SH-SY5Y (cell line): ENCODE data around the gene ZNF598.

Experiments
- GATA2 ChIP-seq: IDR thresholded peaks from 2 replicates; pipeline ENCODE4 v1.6.1; 2011; ENCODE audit warnings: mild to moderate bottlenecking, low read depth, low read length
- GATA3 ChIP-seq: IDR thresholded peaks from 2 replicates; pipeline ENCODE4 v1.6.1; 2011; ENCODE audit warnings: low read depth, mild to moderate bottlenecking, low read length, moderate library complexity

Gene ZNF598

GRCh38 chr16:2044541-2044940 is 34.9 kb upstream of the ZNF598 start:
- no peak for TF ChIP-seq GATA3

- TF ChIP-seq GATA2, result no peak
- TF ChIP-seq GATA3, result no peak
Measured at GRCh38 chr16:2043667-2044451, 34.2 kb upstream of the ZNF598 start.

DNA sequence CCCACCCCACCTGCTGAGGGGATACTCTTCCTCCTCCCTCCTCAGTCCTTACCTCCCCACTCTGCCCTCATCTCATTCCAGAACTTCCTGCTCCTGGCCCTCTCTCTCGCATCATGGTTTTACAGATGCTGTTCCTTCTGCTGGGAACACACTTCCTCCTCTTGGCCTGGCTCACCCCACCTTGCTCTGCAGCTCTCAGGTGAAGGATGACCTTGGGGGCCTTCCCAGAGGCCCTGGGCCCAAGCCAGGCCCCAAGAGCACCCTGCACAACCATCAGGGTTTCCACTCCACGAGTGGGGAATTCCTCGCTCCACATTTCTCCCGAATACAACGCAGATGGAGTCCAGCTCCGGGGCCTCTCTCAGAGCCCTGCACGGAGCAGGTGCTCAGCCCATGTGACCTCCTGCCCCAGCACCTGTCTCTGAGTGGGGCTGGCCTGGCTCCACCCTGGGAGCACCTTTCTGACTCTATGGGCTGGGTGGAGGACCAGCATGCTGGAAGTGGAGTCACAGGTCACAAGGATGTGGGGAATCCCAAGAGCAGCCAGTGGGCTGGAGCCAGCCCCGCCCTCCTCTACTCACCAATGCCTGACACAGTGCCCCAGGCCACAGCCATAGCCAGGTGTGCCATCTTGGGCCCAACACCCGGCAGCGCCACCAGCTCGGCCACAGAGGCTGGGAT is 33.5 kb upstream of the ZNF598 start:
- no peak for TF ChIP-seq GATA3

GRCh38 chr16:2042171-2042985 is 32.8 kb upstream of the ZNF598 start:
- no peak for TF ChIP-seq GATA3
- no peak for TF ChIP-seq GATA2

- TF ChIP-seq GATA2 (no peak), GATA3 (no peak)
Measured at GRCh38 chr16:2040787-2041522, 31.3 kb upstream of the ZNF598 start.

GRCh38 chr16:2040041-2040786 is 30.6 kb upstream of the ZNF598 start:
- TF ChIP-seq GATA3, result no peak
- no peak for TF ChIP-seq GATA2

DNA sequence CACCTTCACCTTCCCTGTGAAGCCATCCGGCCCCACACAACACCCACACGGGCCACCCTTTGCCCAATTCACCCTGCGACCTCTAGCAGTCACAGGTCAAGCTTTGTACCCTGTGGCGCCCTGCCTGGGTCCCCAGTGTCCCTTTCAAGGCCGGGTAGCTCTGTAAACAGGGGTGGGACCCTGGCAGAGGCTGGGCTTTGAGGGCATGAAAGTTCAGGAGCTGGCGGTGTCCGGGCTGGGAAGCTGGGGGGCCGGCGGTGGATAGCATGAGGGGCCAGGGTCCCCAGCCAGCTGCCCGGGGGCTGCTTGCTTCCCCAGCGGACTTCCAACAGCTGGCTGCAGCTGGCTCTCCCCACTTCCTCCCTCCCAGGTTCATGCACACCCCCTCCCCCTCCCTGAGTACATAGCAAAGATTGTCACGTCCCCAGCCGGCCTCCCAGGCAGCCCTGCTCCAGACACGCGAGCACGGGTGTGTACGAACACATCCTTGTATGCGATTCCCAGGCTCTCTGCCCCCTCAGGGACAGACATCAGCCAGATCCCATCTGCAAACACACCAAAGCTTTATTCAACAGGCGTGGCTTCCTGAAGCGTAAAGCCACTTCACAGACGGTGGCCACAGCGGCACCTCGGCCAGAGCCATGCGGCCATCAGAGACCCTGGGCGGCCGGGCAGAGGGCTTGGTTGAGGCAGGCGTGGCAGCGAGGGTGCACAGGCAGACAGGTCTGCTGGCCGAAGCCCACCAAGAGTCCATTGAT is 29.8 kb upstream of the ZNF598 start:
- peak; percentile 26; the same call in 1 of the 2 replicates for TF ChIP-seq GATA2
- TF ChIP-seq GATA3, result no peak

GRCh38 chr16:2038382-2039231 is 29.0 kb upstream of the ZNF598 start:
- no peak for TF ChIP-seq GATA2
- no peak for TF ChIP-seq GATA3

DNA sequence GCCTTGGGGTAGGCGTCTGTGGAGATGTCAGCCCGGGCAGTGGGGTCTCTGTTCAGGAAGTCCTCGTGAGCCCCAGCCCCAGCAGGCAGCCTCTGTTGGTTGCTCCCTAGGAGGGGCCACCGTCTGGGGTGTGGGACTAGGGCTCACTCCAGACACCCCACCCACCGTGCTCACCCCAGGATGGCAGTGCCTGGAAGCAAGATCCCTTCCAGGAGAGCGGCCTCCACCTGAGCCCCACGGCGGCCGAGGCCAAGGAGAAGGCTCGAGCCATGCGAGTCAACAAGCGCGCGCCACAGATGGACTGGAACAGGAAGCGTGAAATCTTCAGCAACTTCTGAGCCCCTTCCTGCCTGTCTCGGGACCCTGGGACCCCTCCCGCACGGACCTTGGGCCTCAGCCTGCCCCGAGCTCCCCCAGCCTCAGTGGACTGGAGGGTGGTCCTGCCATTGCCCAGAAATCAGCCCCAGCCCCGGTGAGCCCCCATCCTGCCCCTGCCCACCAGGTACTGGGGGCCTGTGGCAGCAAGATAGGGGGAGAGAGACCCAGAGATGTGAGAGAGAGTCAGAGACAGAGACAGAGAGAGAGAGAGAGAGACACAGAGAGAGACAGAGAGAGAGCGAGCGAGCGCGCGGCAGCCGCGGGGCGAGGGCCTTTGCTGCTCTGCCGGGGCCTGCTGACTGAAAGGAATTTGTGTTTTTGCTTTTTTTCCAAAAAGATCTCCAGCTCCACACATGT is 28.2 kb upstream of the ZNF598 start:
- TF ChIP-seq GATA2 (no peak), GATA3 (no peak)

DNA sequence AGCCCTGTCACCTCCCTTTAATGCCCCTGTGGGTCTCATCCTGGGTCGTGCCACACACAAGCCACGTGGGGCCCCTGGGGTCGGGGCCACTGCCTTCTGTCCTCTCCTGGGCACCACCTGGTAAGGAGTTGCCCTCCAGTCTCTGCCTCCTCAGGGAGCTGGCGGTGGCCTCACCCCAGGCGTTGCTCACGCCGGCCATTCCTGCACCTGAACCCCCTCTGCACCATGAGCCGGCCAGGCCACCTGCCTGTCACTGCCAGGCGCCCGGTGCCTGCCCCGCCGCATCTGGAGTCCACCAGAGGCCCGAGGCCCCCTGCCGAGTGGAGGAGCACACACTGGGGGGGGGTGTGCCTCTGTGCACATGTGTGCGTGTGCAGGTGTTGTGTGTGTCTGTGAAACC is 27.5 kb upstream of the ZNF598 start:
- no peak for TF ChIP-seq GATA2
- no peak for TF ChIP-seq GATA3
